ENCODE results near the gene PGLYRP1.

- TF ChIP-seq CTCF (IDR thresholded peaks at IDR 0.05) (no peak), POLR2AphosphoS5 (IDR thresholded peaks at IDR 0.05) (no peak)
Measured at GRCh38 chr19:45969676-45970075, 53.2 kb downstream of the PGLYRP1 start.
